OCI-LY1 (cell line): ENCODE measurements around the gene NFYC.

Experiments
- H2AFZ ChIP-seq: fragments of 200-600 bp; sonication (generic), shearing (Covaris generic); 2 replicates; pipeline ENCODE4 v1.6.0; 2014; ENCODE audit warnings: antibody characterized with exemption, mild to moderate bottlenecking, low read length
- H3F3A ChIP-seq: fragments of 200-600 bp; sonication (generic), shearing (Covaris generic); 2 replicates; pipeline ENCODE4 v1.6.0; 2014; ENCODE audit warnings: mild to moderate bottlenecking, antibody characterized with exemption, low read length, moderate library complexity; ENCODE audit not compliant: insufficient read depth
- H3K27ac ChIP-seq: fragments of 200-600 bp; sonication (generic); 2 replicates; pipeline ENCODE4 v1.5.1; 2014; ENCODE audit warnings: low read length, mixed run types, mild to moderate bottlenecking, low read depth; ENCODE audit not compliant: poor library complexity, severe bottlenecking
- H3K27me3 ChIP-seq: fragments of 200-600 bp; sonication (generic); 2 replicates; pipeline ENCODE4 v1.6.0; 2014; ENCODE audit warnings: antibody characterized with exemption, mild to moderate bottlenecking, low read length, moderate library complexity; ENCODE audit not compliant: insufficient read depth
- H3K36me3 ChIP-seq: fragments of 200-600 bp; sonication (generic); 2 replicates; pipeline ENCODE4 v1.6.1; 2014; ENCODE audit warnings: mild to moderate bottlenecking, antibody characterized with exemption, low read length, moderate library complexity, mixed read lengths; ENCODE audit not compliant: insufficient read depth
- H3K4me1 ChIP-seq: fragments of 200-600 bp; sonication (generic); 2 replicates; pipeline ENCODE4 v1.5.1; 2014; ENCODE audit warnings: mild to moderate bottlenecking, low read length, moderate library complexity; ENCODE audit not compliant: insufficient read depth, severe bottlenecking
- H3K4me2 ChIP-seq: fragments of 200-600 bp; sonication (generic), shearing (Covaris generic); 2 replicates; pipeline ENCODE4 v1.6.1; 2014; ENCODE audit warnings: low read length
- H3K4me3 ChIP-seq: fragments of 200-600 bp; sonication (generic); 2 replicates; pipeline ENCODE4 v1.5.1; 2014; ENCODE audit warnings: low read length, low read depth, mild to moderate bottlenecking, mixed read lengths; ENCODE audit not compliant: poor library complexity, severe bottlenecking
- H3K79me2 ChIP-seq: fragments of 200-600 bp; shearing (Covaris generic); 2 replicates; pipeline ENCODE4 v1.6.1; 2016; ENCODE audit warnings: mixed run types, low read length, mixed read lengths; ENCODE audit not compliant: insufficient read depth
- H3K9ac ChIP-seq: fragments of 200-600 bp; sonication (generic), shearing (Covaris generic); 2 replicates; pipeline ENCODE4 v1.6.1; 2014; ENCODE audit warnings: mild to moderate bottlenecking, low read length, mixed read lengths
- H3K9me2 ChIP-seq: fragments of 200-600 bp; sonication (generic), shearing (Covaris generic); 2 replicates; pipeline ENCODE4 v1.6.1; 2014; ENCODE audit warnings: low read depth, mild to moderate bottlenecking, low read length, mixed read lengths
- H3K9me3 ChIP-seq: fragments of 200-600 bp; shearing (Covaris generic); 2 replicates; pipeline ENCODE4 v1.6.1; 2014; ENCODE audit warnings: low read length, mixed read lengths
- H4K20me1 ChIP-seq: fragments of 200-600 bp; sonication (generic), shearing (Covaris generic); 2 replicates; pipeline ENCODE4 v1.6.0; 2016; ENCODE audit warnings: mild to moderate bottlenecking, low read length; ENCODE audit not compliant: insufficient read depth
- EZH2 ChIP-seq: fragments of 200-600 bp; sonication (generic), shearing (Covaris generic); IDR thresholded peaks from 2 replicates; pipeline ENCODE4 v1.8.0; 2017; ENCODE audit warnings: borderline replicate concordance, mixed run types, mild to moderate bottlenecking, antibody characterized with exemption, low read length, moderate library complexity, mixed read lengths
- TF ChIP-seq, protein P1 (sequence below): fragments of 200-600 bp; sonication (generic), shearing (Covaris generic); IDR thresholded peaks from 2 replicates; pipeline ENCODE4 v1.5.1; 2017; ENCODE audit warnings: mild to moderate bottlenecking, antibody characterized with exemption, low read length, moderate library complexity, mixed read lengths

NFYC gene

DNA sequence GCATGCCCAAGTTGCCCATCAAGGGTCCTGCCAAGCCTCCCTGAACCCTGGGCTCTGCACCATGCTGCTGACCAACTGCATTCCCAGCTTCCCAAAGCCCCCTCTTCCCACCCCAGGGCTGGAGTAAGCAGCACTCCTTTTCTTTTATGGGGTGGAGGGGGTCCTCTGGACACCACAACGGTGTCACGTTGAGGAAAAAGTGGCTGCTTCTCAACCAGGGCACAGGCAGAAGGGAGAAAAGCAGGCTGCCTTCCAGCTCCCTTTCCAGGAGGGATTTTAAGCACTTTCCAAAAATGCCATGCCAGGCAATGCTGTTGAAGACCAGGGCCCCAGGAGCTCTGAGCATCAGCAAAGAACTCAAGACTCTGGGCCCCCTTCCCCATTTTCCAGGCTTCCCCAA, 26.7 kb upstream of the NFYC start:
- peak overlapping the region; percentile 67 for H3K9ac ChIP-seq

GRCh38 chr1:40665335-40666171, 26.0 kb upstream of the NFYC start, which contains the start of gene RIMS3:
Gene RIMS3, minus strand, starts transcription at chr1:40665682. Its CDS starts 23,757 bp downstream, at chr1:40641925.
- Histone ChIP-seq H3F3A (no peaks in the 10 kb centered on the region), H3K9ac (peak within 1 kb of the TSS; percentile 67), H3K4me2 (peak within 1 kb of the TSS; percentile 80), H3K79me2 (no peaks in the 10 kb centered on the region), H3K4me3 (peak within 1 kb of the TSS; percentile 73), H3K36me3 (no peaks in the 10 kb centered on the region), H3K9me2 (no peaks in the 10 kb centered on the region), H4K20me1 (no peaks in the 10 kb centered on the region), H3K27me3 (no peaks in the 10 kb centered on the region), H3K9me3 (no peaks in the 10 kb centered on the region), H3K4me1 (peaks cover 37% of the 10 kb centered on the region), H2AFZ (peak within 1 kb of the TSS; percentile 88; the same call in 1 of the 2 replicates), H3K27ac (no peak within 1 kb of the TSS)
- TF ChIP-seq EZH2, result no peak
- TF ChIP-seq, protein P1, sequence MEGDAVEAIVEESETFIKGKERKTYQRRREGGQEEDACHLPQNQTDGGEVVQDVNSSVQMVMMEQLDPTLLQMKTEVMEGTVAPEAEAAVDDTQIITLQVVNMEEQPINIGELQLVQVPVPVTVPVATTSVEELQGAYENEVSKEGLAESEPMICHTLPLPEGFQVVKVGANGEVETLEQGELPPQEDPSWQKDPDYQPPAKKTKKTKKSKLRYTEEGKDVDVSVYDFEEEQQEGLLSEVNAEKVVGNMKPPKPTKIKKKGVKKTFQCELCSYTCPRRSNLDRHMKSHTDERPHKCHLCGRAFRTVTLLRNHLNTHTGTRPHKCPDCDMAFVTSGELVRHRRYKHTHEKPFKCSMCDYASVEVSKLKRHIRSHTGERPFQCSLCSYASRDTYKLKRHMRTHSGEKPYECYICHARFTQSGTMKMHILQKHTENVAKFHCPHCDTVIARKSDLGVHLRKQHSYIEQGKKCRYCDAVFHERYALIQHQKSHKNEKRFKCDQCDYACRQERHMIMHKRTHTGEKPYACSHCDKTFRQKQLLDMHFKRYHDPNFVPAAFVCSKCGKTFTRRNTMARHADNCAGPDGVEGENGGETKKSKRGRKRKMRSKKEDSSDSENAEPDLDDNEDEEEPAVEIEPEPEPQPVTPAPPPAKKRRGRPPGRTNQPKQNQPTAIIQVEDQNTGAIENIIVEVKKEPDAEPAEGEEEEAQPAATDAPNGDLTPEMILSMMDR, result peak; percentile 66

More for the DNA sequence above, 26.7 kb upstream of the NFYC start:
- Histone ChIP-seq H3K9me2 (no peaks in the 10 kb centered on the region), H3K4me2 (peak overlapping the region; percentile 80), H3K27me3 (no peaks in the 10 kb centered on the region), H3K4me3 (peak overlapping the region; percentile 73), H4K20me1 (no peaks in the 10 kb centered on the region), H3K4me1 (peaks cover 37% of the 10 kb centered on the region), H3K36me3 (no peaks in the 10 kb centered on the region), H3F3A (no peaks in the 10 kb centered on the region), H2AFZ (no peak overlapping the region), H3K27ac (no peak overlapping the region), H3K79me2 (no peaks in the 10 kb centered on the region), H3K9me3 (no peaks in the 10 kb centered on the region)
- TF ChIP-seq, protein P1, result no peak
- no peak for TF ChIP-seq EZH2

GRCh38 chr1:40668769-40669525, 22.6 kb upstream of the NFYC start:
- H3K79me2 ChIP-seq, result no peaks in the 10 kb centered on the region
- H2AFZ ChIP-seq, result no peak overlapping the region
- H3K9me3 ChIP-seq, result no peaks in the 10 kb centered on the region
- H3K9me2 ChIP-seq, result no peaks in the 10 kb centered on the region
- H3K4me1 ChIP-seq, result peaks cover 24% of the 10 kb centered on the region
- H3K9ac ChIP-seq, result peak overlapping the region; percentile 37; the same call in 1 of the 2 replicates
- no peak for TF ChIP-seq EZH2
- TF ChIP-seq, protein P1, result peak; percentile 80
- H3K4me2 ChIP-seq, result peak overlapping the region; percentile 59
- no peaks in the 10 kb centered on the region for H3K27me3 ChIP-seq
- H3F3A ChIP-seq, result no peaks in the 10 kb centered on the region
- H4K20me1 ChIP-seq, result no peaks in the 10 kb centered on the region
- H3K4me3 ChIP-seq, result peak overlapping the region; percentile 46
- no peaks in the 10 kb centered on the region for H3K36me3 ChIP-seq
- no peak overlapping the region for H3K27ac ChIP-seq
